GM19372 (cell line): ENCODE measurements around the gene RAB5B.

Experiments used
- ATAC-seq: cut with Tn5 transposase; IDR thresholded peaks from one replicate; pipeline ENCODE4 v1.9.1; 2021; ENCODE audit warnings: mild to moderate bottlenecking, low read depth, moderate library complexity; ENCODE audit not compliant: unreplicated experiment

The RAB5B gene

GRCh38 chr12:55940065-55940732, 33.7 kb upstream of the RAB5B start:
- ATAC-seq: peak; percentile 98

GRCh38 chr12:55942055-55942454, 31.8 kb upstream of the RAB5B start:
- ATAC-seq: no peak

GRCh38 chr12:55942577-55943136, 31.2 kb upstream of the RAB5B start:
- ATAC-seq: no peak

GRCh38 chr12:55946553-55946952, 27.3 kb upstream of the RAB5B start:
- no peak for ATAC-seq

GRCh38 chr12:55955344-55955743, 18.5 kb upstream of the RAB5B start:
- ATAC-seq: no peak

GRCh38 chr12:55955800-55956508, 17.9 kb upstream of the RAB5B start:
- ATAC-seq: no peak

GRCh38 chr12:55957106-55957859, 16.6 kb upstream of the RAB5B start:
- ATAC-seq: no peak

- ATAC-seq: no peak
These were observed 10.1 kb upstream of the RAB5B start for GRCh38 chr12:55963760-55964159.

- no peak for ATAC-seq
These were observed 8.6 kb upstream of the RAB5B start for GRCh38 chr12:55965240-55965639.

- no peak for ATAC-seq
These were observed 7.9 kb upstream of the RAB5B start, which contains the start of gene PMEL for GRCh38 chr12:55965941-55966407. PMEL (minus strand) TSS chr12:55966042; CDS start chr12:55966011, 31 bp downstream.

GRCh38 chr12:55966408-55967281, 7.2 kb upstream of the RAB5B start, which contains the start of gene CDK2:
CDK2 (plus strand) TSS chr12:55966830; CDS start chr12:55967009, 179 bp downstream.
- peak; percentile 97 for ATAC-seq

GRCh38 chr12:55969356-55969755, 4.5 kb upstream of the RAB5B start:
- ATAC-seq: no peak

GRCh38 chr12:55970775-55971174, 3.1 kb upstream of the RAB5B start:
- ATAC-seq: no peak

GRCh38 chr12:55972042-55972441, 1.8 kb upstream of the RAB5B start:
- ATAC-seq: no peak

- no peak for ATAC-seq
These were observed 1.4 kb upstream of the RAB5B start for GRCh38 chr12:55972456-55972855.

- no peak for ATAC-seq
These were observed 823 bp upstream of the RAB5B start for GRCh38 chr12:55972911-55973598.

GRCh38 chr12:55974308-55974730, 441 bp downstream of the RAB5B start:
- peak; percentile 7 for ATAC-seq

GRCh38 chr12:55978393-55978792, 4.5 kb downstream of the RAB5B start:
- ATAC-seq: no peak

GRCh38 chr12:55979069-55979468, 5.2 kb downstream of the RAB5B start:
- no peak for ATAC-seq
